H1 (cell line): ENCODE data around the gene CNGA4. TPM values are rescaled to one million over a fixed set of nuclear protein-coding genes. Genes with fewer than 3 reads are reported as not detected.

ENCODE experiments used
- CHD7 ChIP-seq: fragments of 300-600 bp; sonication (generic); IDR thresholded peaks from 2 replicates; pipeline ENCODE4 v1.7.1; 2012; ENCODE audit warnings: low read length, moderate library complexity, mild to moderate bottlenecking, inconsistent platforms; ENCODE audit not compliant: insufficient replicate concordance
- CTBP2 ChIP-seq: IDR thresholded peaks from 2 replicates; pipeline ENCODE4 v1.7.0; 2011; ENCODE audit warnings: borderline replicate concordance, mild to moderate bottlenecking, moderate library complexity, mixed read lengths, low read length; ENCODE audit not compliant: insufficient read depth, insufficient read length
- MAX ChIP-seq: IDR thresholded peaks from 2 replicates; pipeline ENCODE4 v1.6.1; 2012; ENCODE audit warnings: inconsistent platforms
- NANOG ChIP-seq: IDR thresholded peaks from 2 replicates; pipeline ENCODE4 v1.6.1; 2011; ENCODE audit warnings: low read length, low read depth, mild to moderate bottlenecking, inconsistent platforms; ENCODE audit not compliant: insufficient read depth, poor library complexity, severe bottlenecking
- SIN3A ChIP-seq, 2 experiments: IDR thresholded peaks in 1 of 2; conservative IDR thresholded peaks in 1 of 2; 2 replicates each; pipeline ENCODE4 v1.6.1; 2011 to 2012; ENCODE audit warnings: low read length in 2 of 2, improper control_type of control experiment in 1 of 2, low read depth in 1 of 2, mild to moderate bottlenecking in 1 of 2
- SIRT6 ChIP-seq: IDR thresholded peaks from one replicate; pipeline ENCODE4 v1.7.1; 2012; ENCODE audit warnings: low read length, inconsistent platforms
- TCF12 ChIP-seq: IDR thresholded peaks from 2 replicates; pipeline ENCODE4 v1.6.1; 2011; ENCODE audit warnings: low read depth, mild to moderate bottlenecking, low read length
- ZNF274 ChIP-seq: IDR thresholded peaks from 2 replicates; pipeline ENCODE4 v1.7.0; 2012; ENCODE audit warnings: low read length, borderline replicate concordance; ENCODE audit errors: extremely low read depth
- polyA plus RNA-seq, 7 experiments: library from polyadenylated mRNA; depleted of rRNA in 3 of 7; stranded (reverse) in 5 of 7; unstranded in 2 of 7; fragments of >200 nt in 5 of 7; fragments of 200-250 nt in 2 of 7; gene quantifications; 1 replicate in 5 of 7; 2 replicates in 1 of 7; 4 replicates in 1 of 7; pipeline versions ENCODE4 v1.2.1 to v1.2.3, GENCODE V29; 2011 to 2013; ENCODE audit warnings: missing spikeins in 2 of 7, mixed read lengths in 2 of 7
- total RNA-seq: library from RNA; stranded (reverse); fragmentation: NEBNext Ultra II Directional; extraction: Animal tissue kit (Norgen Biotek cat#: 25700); gene quantifications from 2 replicates; pipeline ENCODE4 v1.2.1, GENCODE V29; 2021

CNGA4 gene
- total and polyA plus RNA-seq, 2 of the 8 experiments (the other 6 are each of a cell fraction or from before 2014, with no cell fraction given), result 0.29 TPM; not detected in 1

DNA sequence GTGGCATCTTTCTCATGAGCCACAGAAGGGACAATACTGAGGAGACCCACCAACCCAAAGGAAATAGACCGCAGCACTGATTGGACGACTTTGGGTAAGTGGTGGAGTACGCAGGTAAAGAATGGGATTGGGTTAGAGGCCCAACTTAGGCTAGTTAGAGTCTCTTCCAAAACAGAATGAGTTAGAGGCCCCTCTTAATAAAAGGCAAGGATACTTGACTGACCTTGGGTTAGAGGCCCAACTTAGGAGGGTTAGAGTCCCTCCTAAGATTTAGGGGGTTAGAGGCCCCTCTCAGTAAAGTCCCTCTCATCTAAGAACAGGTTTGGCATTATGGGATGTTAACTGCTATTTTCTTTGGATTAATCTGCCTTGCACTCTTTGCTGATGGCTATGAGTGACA is 45.4 kb downstream of the CNGA4 start (continued):
- TF ChIP-seq CHD7, result no peak
- TF ChIP-seq ZNF274, result peak; percentile 57; the same call in 1 of the 2 replicates
- TF ChIP-seq SIN3A (conservative IDR thresholded peaks at IDR 0.05 in 1 of 2, IDR thresholded peaks at IDR 0.05 in 1 of 2; ENCODE audit: low read depth in 1 of 2, low read length in 2 of 2), result no peak
- no peak for TF ChIP-seq MAX
- no peak for TF ChIP-seq SIRT6
- no peak for TF ChIP-seq NANOG
- no peak for TF ChIP-seq TCF12
- no peak for TF ChIP-seq CTBP2
